Measurements from ENCODE around the gene RAB5IF. TPM values are rescaled to one million over a fixed set of nuclear protein-coding genes. Genes with fewer than 3 reads are reported as not detected.
"Not testable (repeated sequence)": the region's sequence is repeated elsewhere in the genome, so short reads cannot be mapped to it uniquely, and the experiment has no call there.

RAB5IF gene
- total and polyA plus RNA-seq, 9 donors: 29.6 to 61.0 (median 40.9) TPM

- Histone ChIP-seq H3K36me3 (no peaks in the 10 kb centered on the region), H3K27ac (no peak overlapping the region), H3K4me1 (ENCODE audit: insufficient read depth) (no peaks in the 10 kb centered on the region), H3K27me3 (no peaks in the 10 kb centered on the region), H3K9me3 (no peaks in the 10 kb centered on the region), H3K4me3 (no peak overlapping the region)
- intact Hi-C loops (cut with DNase I): no loop called here
- WGBS, 3 donors: 86 to 90% (median 90%) methylated on average over 6 of the region's 6 CpGs
- no peak for TF ChIP-seq EP300 (IDR thresholded peaks at IDR 0.05)
- no peak for DNase-seq
Observed at GRCh38 chr20:36631646-36632045, 26.1 kb downstream of the RAB5IF start.

GRCh38 chr20:36632147-36632486, 26.5 kb downstream of the RAB5IF start:
- 64 to 86% (median 77%) methylated on average over 3 of the region's 3 CpGs for WGBS, 3 donors
- TF ChIP-seq POLR2A (IDR thresholded peaks at IDR 0.05) (no peak), EP300 (IDR thresholded peaks at IDR 0.05) (no peak), CTCF (IDR thresholded peaks at IDR 0.05) (no peak)
- no peaks in the 10 kb centered on the region for H3K36me3 ChIP-seq
- intact Hi-C loops (cut with DNase I): no loop called here
- no peak overlapping the region for H3K27ac ChIP-seq
- no peak for DNase-seq
- H3K27me3 ChIP-seq: no peaks in the 10 kb centered on the region
- no peaks in the 10 kb centered on the region for H3K9me3 ChIP-seq
- H3K4me1 ChIP-seq (ENCODE audit: insufficient read depth): no peaks in the 10 kb centered on the region
- H3K4me3 ChIP-seq: no peak overlapping the region

- Histone ChIP-seq H3K4me1 (ENCODE audit: insufficient read depth) (no peaks in the 10 kb centered on the region), H3K4me3 (no peak overlapping the region), H3K27ac (no peak overlapping the region), H3K36me3 (no peaks in the 10 kb centered on the region), H3K9me3 (no peaks in the 10 kb centered on the region), H3K27me3 (no peaks in the 10 kb centered on the region)
- no peak for TF ChIP-seq EP300 (IDR thresholded peaks at IDR 0.05)
- no peak for TF ChIP-seq POLR2A (IDR thresholded peaks at IDR 0.05)
- TF ChIP-seq CTCF (IDR thresholded peaks at IDR 0.05): no peak
- no peak for DNase-seq
- intact Hi-C loops (cut with DNase I): no loop called here
- WGBS, 3 donors: 74 to 75% (median 75%) methylated on average over 14 of the region's 14 CpGs
Observed at GRCh38 chr20:36632487-36633284, 27.1 kb downstream of the RAB5IF start.

GRCh38 chr20:36633285-36633772, 27.8 kb downstream of the RAB5IF start:
- no peak for TF ChIP-seq CTCF (IDR thresholded peaks at IDR 0.05)
- TF ChIP-seq POLR2A (IDR thresholded peaks at IDR 0.05): no peak
- no peaks in the 10 kb centered on the region for H3K4me1 ChIP-seq (ENCODE audit: insufficient read depth)
- H3K27me3 ChIP-seq: no peaks in the 10 kb centered on the region
- H3K36me3 ChIP-seq: no peaks in the 10 kb centered on the region
- H3K27ac ChIP-seq: no peak overlapping the region
- DNase-seq: no peak
- intact Hi-C loops (cut with DNase I): no loop called here
- no peaks in the 10 kb centered on the region for H3K9me3 ChIP-seq
- no peak overlapping the region for H3K4me3 ChIP-seq
- WGBS, 3 donors: 73 to 81% (median 75%) methylated on average over 9 of the region's 9 CpGs

GRCh38 chr20:36634342-36634741, 28.8 kb downstream of the RAB5IF start:
- Histone ChIP-seq H3K4me3 (no peak overlapping the region), H3K27ac (no peak overlapping the region), H3K27me3 (no peaks in the 10 kb centered on the region), H3K36me3 (no peaks in the 10 kb centered on the region), H3K4me1 (ENCODE audit: insufficient read depth) (no peaks in the 10 kb centered on the region), H3K9me3 (no peaks in the 10 kb centered on the region)
- 92 to 95% (median 93%) methylated on average over 11 of the region's 11 CpGs for WGBS, 3 donors
- no peak for DNase-seq
- intact Hi-C loops (cut with DNase I): no loop called here
- TF ChIP-seq EP300 (IDR thresholded peaks at IDR 0.05): no peak
- TF ChIP-seq POLR2A (IDR thresholded peaks at IDR 0.05): no peak
- no peak for TF ChIP-seq CTCF (IDR thresholded peaks at IDR 0.05)

- DNase-seq; H3K27me3 ChIP-seq; H3K36me3 ChIP-seq; H3K4me1 ChIP-seq (ENCODE audit: insufficient read depth); H3K27ac ChIP-seq; H3K9me3 ChIP-seq; H3K4me3 ChIP-seq; intact Hi-C loops (cut with DNase I): not testable (repeated sequence)
- WGBS, 3 donors: 93 to 94% (median 93%) methylated on average over 12 of the region's 12 CpGs
Observed at GRCh38 chr20:36638876-36639400, 33.4 kb downstream of the RAB5IF start.
